K562 (cell line): ENCODE measurements around the gene CFHR1. TPM values are rescaled to one million over a fixed set of nuclear protein-coding genes. Genes with fewer than 3 reads are reported as not detected.

ENCODE experiments used
- ATAC-seq: fragments of 200-7000 bp; cut with Tn5 transposase; 3 replicates; pipeline ENCODE4 v1.9.1; 2020; ENCODE audit warnings: moderate library complexity
- BruUV-seq: library from RNA; stranded (reverse); fragments of 400-500 nt; replicated peaks from 2 replicates; lab custom pipeline; 2021; lab: Mats Ljungman, UMichigan
- CTCF ChIA-PET: fragments of 300-600 bp; formaldehyde crosslinking; extraction: SDS; loops from one replicate; lab custom pipeline; 2021; ENCODE audit warnings: low intra/inter-chr PET ratio; lab: Yijun Ruan, JAX
- POLR2A ChIA-PET: fragments of 300-600, 350-650 bp; sonication (Branson Sonifier 250); formaldehyde crosslinking; extraction: SDS; loops from one replicate; lab custom pipeline; 2021; ENCODE audit warnings: antibody characterized with exemption, inconsistent platforms; lab: Yijun Ruan, JAX
- DNase-seq, 4 experiments: peaks; one replicate each; pipeline versions ENCODE4 v3.0.0 to v3.0.0-alpha.2; 2011 to 2018; ENCODE audit warnings: low spot score in 3 of 4, mixed read lengths in 3 of 4; ENCODE audit errors: extremely low read depth in 1 of 4
- FAIRE-seq: peaks from 2 replicates; lab custom pipeline; 2011; peaks lifted over from hg19 to GRCh38; lab: Jason Lieb, UNC
- H2AFZ ChIP-seq: 2 replicates; pipeline ENCODE4 v1.6.0; 2011; ENCODE audit warnings: low read depth, low read length, control low read depth, inconsistent platforms
- H3K27ac ChIP-seq: fragments of 200-600 bp; 3 replicates; pipeline ENCODE4 v1.8.0; 2011; ENCODE audit warnings: low read depth, mild to moderate bottlenecking, control low read depth, inconsistent platforms, low read length, moderate library complexity, mixed read lengths; ENCODE audit errors: extremely low read depth
- H3K27me3 ChIP-seq, 2 experiments: fragments of 300-600 bp in 1 of 2; 2 replicates in 1 of 2; 3 replicates in 1 of 2; pipeline versions ENCODE4 v1.6.0 to v1.8.0; 2011; ENCODE audit warnings: inconsistent platforms in 2 of 2, low read length in 2 of 2, mild to moderate bottlenecking in 1 of 2, mixed read lengths in 1 of 2, moderate library complexity in 1 of 2; ENCODE audit not compliant: control insufficient read depth in 2 of 2, insufficient read depth in 2 of 2
- H3K36me3 ChIP-seq: fragments of 300-600 bp; 3 replicates; pipeline ENCODE4 v1.8.0; 2011; ENCODE audit warnings: mild to moderate bottlenecking, low read length, inconsistent platforms; ENCODE audit not compliant: control insufficient read depth, insufficient read depth
- H3K4me1 ChIP-seq, 2 experiments: fragments of 200-600 bp in 1 of 2; replicated peaks in 1 of 2; 2 replicates in 1 of 2; 3 replicates in 1 of 2; pipeline versions ENCODE4 v1.5.1 to v1.8.0; 2011; ENCODE audit warnings: inconsistent platforms in 2 of 2, low read length in 2 of 2, mild to moderate bottlenecking in 1 of 2, mixed read lengths in 1 of 2, moderate library complexity in 1 of 2; ENCODE audit not compliant: control insufficient read depth in 2 of 2, insufficient read depth in 2 of 2
- H3K4me2 ChIP-seq: 2 replicates; pipeline ENCODE4 v1.6.1; 2011; ENCODE audit warnings: low read length, control low read depth, inconsistent platforms, mixed read lengths; ENCODE audit not compliant: insufficient read depth
- H3K4me3 ChIP-seq: fragments of 200-600 bp; sonication (generic), shearing (Covaris generic); 2 replicates; pipeline ENCODE4 v1.5.1; 2016; ENCODE audit warnings: control low read depth, inconsistent platforms
- H3K79me2 ChIP-seq: fragments of 200-600 bp; 3 replicates; pipeline ENCODE4 v1.8.0; 2011; ENCODE audit warnings: low read length, inconsistent platforms; ENCODE audit not compliant: control insufficient read depth, insufficient read depth
- H3K9ac ChIP-seq, 2 experiments: 2 replicates each; pipeline versions ENCODE4 v1.6.0 to v1.6.1; 2011; ENCODE audit warnings: low read depth in 2 of 2, low read length in 2 of 2, control low read depth in 1 of 2, inconsistent platforms in 1 of 2, mild to moderate bottlenecking in 1 of 2, mixed read lengths in 1 of 2; ENCODE audit not compliant: insufficient read depth in 1 of 2
- H3K9me1 ChIP-seq: one replicate; pipeline ENCODE4 v1.6.0; 2011; ENCODE audit warnings: inconsistent platforms, mild to moderate bottlenecking, low read length, moderate library complexity; ENCODE audit not compliant: control insufficient read depth, insufficient read depth
- H3K9me3 ChIP-seq: replicated peaks from 2 replicates; pipeline ENCODE4 v1.5.1; 2011; ENCODE audit warnings: low read depth, low read length, inconsistent platforms; ENCODE audit not compliant: control insufficient read depth, insufficient read depth
- H4K20me1 ChIP-seq: replicated peaks from 2 replicates; pipeline ENCODE4 v1.6.1; 2011; ENCODE audit warnings: low read length, inconsistent platforms, mixed read lengths; ENCODE audit not compliant: control insufficient read depth, insufficient read depth
- BMI1 ChIP-seq: fragments of 150-350 bp; IDR thresholded peaks from 2 replicates; pipeline ENCODE4 v1.6.1; 2014; ENCODE audit warnings: low read length
- BRF2 ChIP-seq: IDR thresholded peaks from 3 replicates; pipeline ENCODE4 v1.6.1; 2011; ENCODE audit warnings: borderline replicate concordance, mild to moderate bottlenecking; ENCODE audit not compliant: insufficient read length, insufficient read depth
- CBFA2T3 ChIP-seq: fragments of 450-650 bp; IDR thresholded peaks from 2 replicates; pipeline ENCODE4 v1.6.1; 2017
- CGGBP1 ChIP-seq: fragments of 250-450 bp; sonication (Bioruptor Pico); IDR thresholded peaks from 2 replicates; pipeline ENCODE4 v1.9.0; 2021; ENCODE audit warnings: mild to moderate bottlenecking
- CHD1 ChIP-seq: fragments of 200-600 bp; sonication (generic); IDR thresholded peaks from one replicate; pipeline ENCODE4 v1.6.1; 2012; ENCODE audit warnings: mild to moderate bottlenecking, moderate library complexity, low read length, inconsistent platforms
- ESRRA ChIP-seq: fragments of 450-650 bp; IDR thresholded peaks from 2 replicates; pipeline ENCODE4 v1.6.1; 2014; ENCODE audit warnings: low read depth, mild to moderate bottlenecking, moderate library complexity, borderline replicate concordance
- ILK ChIP-seq: fragments of 450-650 bp; IDR thresholded peaks from 2 replicates; pipeline ENCODE4 v1.6.1; 2016; ENCODE audit warnings: missing genetic modification characterization, low read depth, mild to moderate bottlenecking, missing compliant biosample characterization, moderate library complexity, borderline replicate concordance
- MYC ChIP-seq, 2 experiments: fragments of 250-450 bp in 1 of 2; sonication (Bioruptor Pico) in 1 of 2; IDR thresholded peaks; 2 replicates each; pipeline versions ENCODE4 v1.5.1 to v1.6.1; 2012 to 2021; ENCODE audit warnings: low read depth in 2 of 2, borderline replicate concordance in 1 of 2, improper control_type of control experiment in 1 of 2, low read length in 1 of 2, mild to moderate bottlenecking in 1 of 2, moderate library complexity in 1 of 2
- MYNN ChIP-seq, 2 experiments: sonication (generic); formaldehyde crosslinking in 1 of 2; IDR thresholded peaks; 2 replicates each; pipeline versions ENCODE4 v1.5.0 to v1.6.1; 2016 to 2020; ENCODE audit warnings: antibody characterized with exemption in 1 of 2, missing genetic modification reagents in 1 of 2
- NCOA2 ChIP-seq, 2 experiments: fragments of 450-650 bp; IDR thresholded peaks; 2 replicates each; pipeline ENCODE4 v1.6.1; 2018; ENCODE audit warnings: mild to moderate bottlenecking in 2 of 2, moderate library complexity in 1 of 2; ENCODE audit not compliant: partially characterized antibody in 2 of 2
- SMARCE1 ChIP-seq: fragments of 450-650 bp; IDR thresholded peaks from 2 replicates; pipeline ENCODE4 v1.7.1; 2016; ENCODE audit warnings: mild to moderate bottlenecking
- SRSF9 ChIP-seq: fragments of 200-400 bp; formaldehyde crosslinking; IDR thresholded peaks from 2 replicates; pipeline ENCODE4 v1.6.1; 2017; ENCODE audit warnings: low read depth, low read length, borderline replicate concordance
- TOE1 ChIP-seq, 2 experiments: fragments of 450-650 bp in 1 of 2; sonication (generic) in 1 of 2; formaldehyde crosslinking in 1 of 2; IDR thresholded peaks; 2 replicates each; pipeline versions ENCODE4 v1.7.1 to v1.8.0; 2016 to 2022; ENCODE audit warnings: borderline replicate concordance in 2 of 2, mild to moderate bottlenecking in 2 of 2, antibody characterized with exemption in 1 of 2, inconsistent platforms in 1 of 2, low read depth in 1 of 2, missing genetic modification reagents in 1 of 2, moderate library complexity in 1 of 2
- WGBS: fragments of 100-300 bp; shearing (Covaris generic); methylation state at CpG from one replicate; pipeline ENCODE4 v1.1.6; 2016; ENCODE audit warnings: low coverage, mixed read lengths; ENCODE audit not compliant: insufficient coverage; ENCODE audit errors: missing lambda C conversion rate; 5-methylcytosine and 5-hydroxymethylcytosine counted together
- in situ Hi-C: fragments of 300-500 bp; cut with MboI; formaldehyde crosslinking; loops from 4 replicates; pipeline ENCODE4 v1.15.0; 2018; ENCODE audit warnings: inconsistent platforms, mixed read lengths
- intact Hi-C: fragments of 100-400 bp; cut with micrococcal nuclease; formaldehyde crosslinking; loops from 2 replicates; pipeline ENCODE4 v1.14.2; 2022
- polyA plus RNA-seq, 8 experiments: library from polyadenylated mRNA; depleted of rRNA in 4 of 8; stranded (reverse) in 5 of 8; unstranded in 3 of 8; fragments of >200 nt; fragmentation: Nextera tagmentation in 2 of 8; fragmentation: Illumina TruSeq in 1 of 8; extraction: Ambion mirVana in 2 of 8; extraction: Trizol in 1 of 8; gene quantifications; 2 replicates each; pipeline versions ENCODE4 v1.2.1 to v1.2.3, GENCODE V29; 2011 to 2014; ENCODE audit warnings: inconsistent platforms in 1 of 8, missing spikeins in 1 of 8
- total RNA-seq, 7 experiments: library from RNA; depleted of rRNA in 6 of 7; stranded (reverse); fragments of >200 nt in 6 of 7; fragmentation: Illumina TruSeq in 2 of 7; extraction: Trizol in 2 of 7; gene quantifications; 2 replicates each; pipeline versions ENCODE4 v1.2.1 to v1.2.3, GENCODE V29; 2011 to 2021; ENCODE audit warnings: low replicate concordance in 1 of 7

Gene CFHR1
- total and polyA plus RNA-seq, 9 of the 15 experiments (the other 6 are each of a cell fraction or from before 2014, with no cell fraction given) = 0.17 to 0.29 TPM; not detected in 7

GRCh38 chr1:196866974-196867373, 47.4 kb downstream of the CFHR1 start:
- H2AFZ ChIP-seq = no peak overlapping the region
- H3K4me1 ChIP-seq = no peaks in the 10 kb centered on the region
- H3K4me3 ChIP-seq = no peak overlapping the region
- intact Hi-C loops (no loop called here), in situ Hi-C loops (no loop called here)
- no peak for FAIRE-seq
- no peak overlapping the region for H3K27ac ChIP-seq
- BruUV-seq = no TSS peak
- H3K36me3 ChIP-seq = no peaks in the 10 kb centered on the region
- no peak for ATAC-seq
- no peaks in the 10 kb centered on the region for H3K79me2 ChIP-seq
- ChIA-PET CTCF (no interaction called here), POLR2A (no interaction called here)
- no peak for DNase-seq
- H3K9me3 ChIP-seq = no peaks in the 10 kb centered on the region
- TF ChIP-seq SMARCE1 = no peak
- TF ChIP-seq MYNN (IDR thresholded peaks at IDR 0.05) = no peak
- no peak for TF ChIP-seq MYNN (CRISPR knock-in tag; IDR thresholded peaks at IDR 0.05)
- no peak for TF ChIP-seq CHD1
- no peak for TF ChIP-seq CBFA2T3
- TF ChIP-seq SRSF9 = no peak
- no peak for TF ChIP-seq MYC (IDR thresholded peaks at IDR 0.05; ENCODE audit: low read depth, low read length)
- no peak for TF ChIP-seq MYC (CRISPR knock-in tag; IDR thresholded peaks at IDR 0.05; ENCODE audit: borderline replicate concordance, low read depth)
- no peak for TF ChIP-seq ESRRA
- no peak for TF ChIP-seq NCOA2 (IDR thresholded peaks at IDR 0.05; ENCODE audit: partially characterized antibody in 2 of 2)
- no peak for TF ChIP-seq BMI1
- no peak for TF ChIP-seq CGGBP1
- no peak for TF ChIP-seq BRF2
- TF ChIP-seq TOE1 (IDR thresholded peaks at IDR 0.05; ENCODE audit: borderline replicate concordance) = no peak
- no peak for TF ChIP-seq TOE1 (CRISPR knock-in tag; IDR thresholded peaks at IDR 0.05; ENCODE audit: borderline replicate concordance, low read depth)
- no peak for TF ChIP-seq ILK
- no peak overlapping the region for H3K9ac ChIP-seq
- WGBS = 18% methylated on average over 1 of the region's 1 CpG
- H3K27me3 ChIP-seq = no peaks in the 10 kb centered on the region
- no peak overlapping the region for H3K4me2 ChIP-seq
- no peaks in the 10 kb centered on the region for H3K9me1 ChIP-seq
- H4K20me1 ChIP-seq = no peaks in the 10 kb centered on the region
